HepG2 (cell line): ENCODE data around the gene CARMIL3.
A peak's percentile ranks its signal among the peaks of the same experiment; 100 is the strongest.

Experiments
- ARNT ChIP-seq: fragments of 450-650 bp; IDR thresholded peaks from 2 replicates; pipeline ENCODE4 v1.6.1; 2017
- BRCA1 ChIP-seq: sonication (generic); formaldehyde crosslinking; IDR thresholded peaks from 2 replicates; pipeline ENCODE4 v1.4.0; 2020; ENCODE audit warnings: missing genetic modification reagents
- HNRNPK ChIP-seq: fragments of 200-400 bp; formaldehyde crosslinking; IDR thresholded peaks from 2 replicates; pipeline ENCODE4 v1.6.1; 2018; ENCODE audit warnings: low read length, low read depth, moderate library complexity, mild to moderate bottlenecking; ENCODE audit not compliant: poor library complexity, severe bottlenecking
- MYC ChIP-seq: sonication (generic); formaldehyde crosslinking; IDR thresholded peaks from 2 replicates; pipeline ENCODE4 v1.9.0; 2021; ENCODE audit warnings: missing genetic modification reagents, borderline replicate concordance
- NFE2L1 ChIP-seq: sonication (generic); formaldehyde crosslinking; IDR thresholded peaks from 2 replicates; pipeline ENCODE4 v1.4.0; 2020; ENCODE audit warnings: missing genetic modification reagents, mild to moderate bottlenecking, borderline replicate concordance
- NFIC ChIP-seq: IDR thresholded peaks from 2 replicates; pipeline ENCODE4 v1.6.1; 2012; ENCODE audit warnings: mild to moderate bottlenecking, low read length, inconsistent platforms
- POLR2AphosphoS5 ChIP-seq: IDR thresholded peaks from 2 replicates; pipeline ENCODE4 v1.6.1; 2012; ENCODE audit warnings: low read depth, low read length
- SIN3A ChIP-seq: IDR thresholded peaks from 2 replicates; pipeline ENCODE4 v1.6.1; 2011; ENCODE audit warnings: low read depth, mild to moderate bottlenecking, control low read depth, low read length, borderline replicate concordance
- SRSF1 ChIP-seq: fragments of 200-400 bp; formaldehyde crosslinking; optimal IDR thresholded peaks from 2 replicates; pipeline ENCODE3; 2017; ENCODE audit warnings: mild to moderate bottlenecking, low read depth, low read length, moderate library complexity
- ZNF441 ChIP-seq: sonication (generic); formaldehyde crosslinking; IDR thresholded peaks from 2 replicates; pipeline ENCODE4 v1.7.0; 2021; ENCODE audit warnings: missing genetic modification reagents, borderline replicate concordance
- TF ChIP-seq, protein P1 (sequence below): sonication (generic); formaldehyde crosslinking; IDR thresholded peaks from 2 replicates; pipeline ENCODE4 v1.5.0; 2020; ENCODE audit warnings: mild to moderate bottlenecking, missing genetic modification reagents, moderate library complexity
- TF ChIP-seq, protein P2 (sequence below), 2 experiments: IDR thresholded peaks; 2 replicates each; pipeline ENCODE4 v1.6.1; 2011 to 2012; ENCODE audit warnings: low read length in 2 of 2, borderline replicate concordance in 1 of 2, low read depth in 1 of 2, mild to moderate bottlenecking in 1 of 2, moderate library complexity in 1 of 2
- TF ChIP-seq, protein P3 (sequence below): sonication (generic); formaldehyde crosslinking; IDR thresholded peaks from 2 replicates; pipeline ENCODE4 v1.5.1; 2020; ENCODE audit warnings: mild to moderate bottlenecking, missing genetic modification reagents, moderate library complexity

DNA sequence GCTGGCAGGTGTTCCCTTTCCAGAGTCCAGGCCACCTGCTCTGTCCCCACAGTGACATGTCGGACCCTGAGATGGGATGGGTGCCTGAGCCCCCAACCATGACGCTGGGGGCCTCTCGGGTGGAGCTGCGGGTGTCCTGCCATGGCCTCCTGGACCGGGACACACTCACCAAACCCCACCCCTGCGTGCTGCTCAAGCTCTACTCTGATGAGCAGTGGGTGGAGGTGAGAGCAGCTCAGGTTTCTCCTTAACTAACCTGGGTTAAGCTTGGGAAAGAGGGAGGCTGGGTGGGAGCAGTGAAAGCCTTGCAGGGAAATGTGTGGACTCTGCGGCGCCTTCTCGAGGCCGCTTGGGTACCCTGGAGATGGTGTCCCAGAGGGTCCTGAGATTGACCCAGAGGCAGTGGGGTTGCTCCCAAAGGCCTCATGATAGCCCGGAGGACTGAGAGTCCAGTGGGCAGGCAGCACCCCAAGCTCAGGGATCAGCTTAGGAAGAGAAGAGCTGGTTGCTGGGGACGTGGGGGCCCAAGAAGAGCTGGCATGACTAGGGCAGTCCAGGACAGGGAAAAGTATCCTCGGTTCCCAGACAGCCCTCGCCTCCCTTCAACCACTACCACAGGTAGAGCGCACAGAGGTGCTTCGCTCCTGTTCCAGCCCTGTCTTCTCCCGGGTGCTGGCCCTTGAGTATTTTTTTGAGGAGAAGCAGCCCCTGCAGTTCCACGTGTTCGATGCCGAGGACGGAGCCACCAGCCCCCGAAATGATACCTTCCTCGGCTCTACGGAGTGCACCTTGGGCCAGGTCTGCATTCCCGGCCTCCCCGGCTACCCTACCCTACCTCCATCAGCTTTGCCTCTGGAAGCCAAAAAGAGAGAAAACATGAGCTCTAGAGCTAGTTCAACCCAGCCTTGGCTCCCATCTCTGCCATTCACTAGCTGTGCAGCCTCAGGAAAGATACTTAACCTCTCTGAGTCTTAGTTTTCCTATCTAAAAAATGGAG lies 21.4 kb downstream of the CARMIL3 start:
- TF ChIP-seq HNRNPK: no peak
- TF ChIP-seq, protein P1, sequence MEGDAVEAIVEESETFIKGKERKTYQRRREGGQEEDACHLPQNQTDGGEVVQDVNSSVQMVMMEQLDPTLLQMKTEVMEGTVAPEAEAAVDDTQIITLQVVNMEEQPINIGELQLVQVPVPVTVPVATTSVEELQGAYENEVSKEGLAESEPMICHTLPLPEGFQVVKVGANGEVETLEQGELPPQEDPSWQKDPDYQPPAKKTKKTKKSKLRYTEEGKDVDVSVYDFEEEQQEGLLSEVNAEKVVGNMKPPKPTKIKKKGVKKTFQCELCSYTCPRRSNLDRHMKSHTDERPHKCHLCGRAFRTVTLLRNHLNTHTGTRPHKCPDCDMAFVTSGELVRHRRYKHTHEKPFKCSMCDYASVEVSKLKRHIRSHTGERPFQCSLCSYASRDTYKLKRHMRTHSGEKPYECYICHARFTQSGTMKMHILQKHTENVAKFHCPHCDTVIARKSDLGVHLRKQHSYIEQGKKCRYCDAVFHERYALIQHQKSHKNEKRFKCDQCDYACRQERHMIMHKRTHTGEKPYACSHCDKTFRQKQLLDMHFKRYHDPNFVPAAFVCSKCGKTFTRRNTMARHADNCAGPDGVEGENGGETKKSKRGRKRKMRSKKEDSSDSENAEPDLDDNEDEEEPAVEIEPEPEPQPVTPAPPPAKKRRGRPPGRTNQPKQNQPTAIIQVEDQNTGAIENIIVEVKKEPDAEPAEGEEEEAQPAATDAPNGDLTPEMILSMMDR (CRISPR knock-in tag): no peak
- TF ChIP-seq SRSF1: no peak
- TF ChIP-seq SIN3A: no peak
- TF ChIP-seq, protein P2, sequence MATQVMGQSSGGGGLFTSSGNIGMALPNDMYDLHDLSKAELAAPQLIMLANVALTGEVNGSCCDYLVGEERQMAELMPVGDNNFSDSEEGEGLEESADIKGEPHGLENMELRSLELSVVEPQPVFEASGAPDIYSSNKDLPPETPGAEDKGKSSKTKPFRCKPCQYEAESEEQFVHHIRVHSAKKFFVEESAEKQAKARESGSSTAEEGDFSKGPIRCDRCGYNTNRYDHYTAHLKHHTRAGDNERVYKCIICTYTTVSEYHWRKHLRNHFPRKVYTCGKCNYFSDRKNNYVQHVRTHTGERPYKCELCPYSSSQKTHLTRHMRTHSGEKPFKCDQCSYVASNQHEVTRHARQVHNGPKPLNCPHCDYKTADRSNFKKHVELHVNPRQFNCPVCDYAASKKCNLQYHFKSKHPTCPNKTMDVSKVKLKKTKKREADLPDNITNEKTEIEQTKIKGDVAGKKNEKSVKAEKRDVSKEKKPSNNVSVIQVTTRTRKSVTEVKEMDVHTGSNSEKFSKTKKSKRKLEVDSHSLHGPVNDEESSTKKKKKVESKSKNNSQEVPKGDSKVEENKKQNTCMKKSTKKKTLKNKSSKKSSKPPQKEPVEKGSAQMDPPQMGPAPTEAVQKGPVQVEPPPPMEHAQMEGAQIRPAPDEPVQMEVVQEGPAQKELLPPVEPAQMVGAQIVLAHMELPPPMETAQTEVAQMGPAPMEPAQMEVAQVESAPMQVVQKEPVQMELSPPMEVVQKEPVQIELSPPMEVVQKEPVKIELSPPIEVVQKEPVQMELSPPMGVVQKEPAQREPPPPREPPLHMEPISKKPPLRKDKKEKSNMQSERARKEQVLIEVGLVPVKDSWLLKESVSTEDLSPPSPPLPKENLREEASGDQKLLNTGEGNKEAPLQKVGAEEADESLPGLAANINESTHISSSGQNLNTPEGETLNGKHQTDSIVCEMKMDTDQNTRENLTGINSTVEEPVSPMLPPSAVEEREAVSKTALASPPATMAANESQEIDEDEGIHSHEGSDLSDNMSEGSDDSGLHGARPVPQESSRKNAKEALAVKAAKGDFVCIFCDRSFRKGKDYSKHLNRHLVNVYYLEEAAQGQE (IDR thresholded peaks at IDR 0.05; ENCODE audit: borderline replicate concordance in 1 of 2, low read depth in 1 of 2, low read length in 2 of 2): no peak
- TF ChIP-seq NFE2L1 (CRISPR knock-in tag): no peak
- no peak for TF ChIP-seq ARNT
- TF ChIP-seq BRCA1 (CRISPR knock-in tag): no peak
- TF ChIP-seq POLR2AphosphoS5: no peak
- TF ChIP-seq MYC (CRISPR knock-in tag): no peak
- TF ChIP-seq, protein P3, sequence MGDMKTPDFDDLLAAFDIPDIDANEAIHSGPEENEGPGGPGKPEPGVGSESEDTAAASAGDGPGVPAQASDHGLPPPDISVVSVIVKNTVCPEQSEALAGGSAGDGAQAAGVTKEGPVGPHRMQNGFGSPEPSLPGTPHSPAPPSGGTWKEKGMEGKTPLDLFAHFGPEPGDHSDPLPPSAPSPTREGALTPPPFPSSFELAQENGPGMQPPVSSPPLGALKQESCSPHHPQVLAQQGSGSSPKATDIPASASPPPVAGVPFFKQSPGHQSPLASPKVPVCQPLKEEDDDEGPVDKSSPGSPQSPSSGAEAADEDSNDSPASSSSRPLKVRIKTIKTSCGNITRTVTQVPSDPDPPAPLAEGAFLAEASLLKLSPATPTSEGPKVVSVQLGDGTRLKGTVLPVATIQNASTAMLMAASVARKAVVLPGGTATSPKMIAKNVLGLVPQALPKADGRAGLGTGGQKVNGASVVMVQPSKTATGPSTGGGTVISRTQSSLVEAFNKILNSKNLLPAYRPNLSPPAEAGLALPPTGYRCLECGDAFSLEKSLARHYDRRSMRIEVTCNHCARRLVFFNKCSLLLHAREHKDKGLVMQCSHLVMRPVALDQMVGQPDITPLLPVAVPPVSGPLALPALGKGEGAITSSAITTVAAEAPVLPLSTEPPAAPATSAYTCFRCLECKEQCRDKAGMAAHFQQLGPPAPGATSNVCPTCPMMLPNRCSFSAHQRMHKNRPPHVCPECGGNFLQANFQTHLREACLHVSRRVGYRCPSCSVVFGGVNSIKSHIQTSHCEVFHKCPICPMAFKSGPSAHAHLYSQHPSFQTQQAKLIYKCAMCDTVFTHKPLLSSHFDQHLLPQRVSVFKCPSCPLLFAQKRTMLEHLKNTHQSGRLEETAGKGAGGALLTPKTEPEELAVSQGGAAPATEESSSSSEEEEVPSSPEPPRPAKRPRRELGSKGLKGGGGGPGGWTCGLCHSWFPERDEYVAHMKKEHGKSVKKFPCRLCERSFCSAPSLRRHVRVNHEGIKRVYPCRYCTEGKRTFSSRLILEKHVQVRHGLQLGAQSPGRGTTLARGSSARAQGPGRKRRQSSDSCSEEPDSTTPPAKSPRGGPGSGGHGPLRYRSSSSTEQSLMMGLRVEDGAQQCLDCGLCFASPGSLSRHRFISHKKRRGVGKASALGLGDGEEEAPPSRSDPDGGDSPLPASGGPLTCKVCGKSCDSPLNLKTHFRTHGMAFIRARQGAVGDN (CRISPR knock-in tag): peak; percentile 9; the same call in 1 of the 2 replicates
- no peak for TF ChIP-seq NFIC
- TF ChIP-seq ZNF441 (CRISPR knock-in tag): no peak
